ENCODE results near the gene RPL37. TPM values are rescaled to one million over a fixed set of nuclear protein-coding genes. Genes with fewer than 3 reads are reported as not detected.
"Not testable (repeated sequence)": the region's sequence is repeated elsewhere in the genome, so short reads cannot be mapped to it uniquely, and the experiment has no call there.

Gene RPL37
- 122 and 565 TPM in 2 replicates for total RNA-seq (2014; rRNA removed; shearing (Covaris generic))

- peak; percentile 96 for DNase-seq (ENCODE audit: low read depth)
These were observed at the start of gene RPL37 for GRCh38 chr5:40834849-40835787. Gene RPL37 (minus strand): TSS chr5:40835222. CDS start chr5:40835185, 37 bp downstream.

- not testable (repeated sequence) for DNase-seq (ENCODE audit: low read depth)
These were observed 48.0 kb upstream of the RPL37 start for GRCh38 chr5:40883051-40883450.

- peak; percentile 1 for DNase-seq (ENCODE audit: low read depth)
These were observed 47.3 kb upstream of the RPL37 start for GRCh38 chr5:40882291-40882690.

GRCh38 chr5:40879163-40879942 is 44.3 kb upstream of the RPL37 start:
- DNase-seq (ENCODE audit: low read depth): peak; percentile 44

- DNase-seq (ENCODE audit: low read depth): no peak
These were observed 42.5 kb upstream of the RPL37 start for GRCh38 chr5:40877371-40877988.

- DNase-seq (ENCODE audit: low read depth): no peak
These were observed 40.9 kb upstream of the RPL37 start for GRCh38 chr5:40875958-40876357.

GRCh38 chr5:40873286-40873880 is 38.4 kb upstream of the RPL37 start:
- no peak for DNase-seq (ENCODE audit: low read depth)

- not testable (repeated sequence) for DNase-seq (ENCODE audit: low read depth)
These were observed 37.2 kb upstream of the RPL37 start for GRCh38 chr5:40872253-40872652.

- DNase-seq (ENCODE audit: low read depth): peak; percentile 20
These were observed 36.2 kb upstream of the RPL37 start for GRCh38 chr5:40871177-40871576.

- no peak for DNase-seq (ENCODE audit: low read depth)
These were observed 34.4 kb upstream of the RPL37 start for GRCh38 chr5:40869384-40869783.

GRCh38 chr5:40866844-40867243 is 31.8 kb upstream of the RPL37 start:
- DNase-seq (ENCODE audit: low read depth): no peak

GRCh38 chr5:40865004-40865403 is 30.0 kb upstream of the RPL37 start:
- DNase-seq (ENCODE audit: low read depth): not testable (repeated sequence)

GRCh38 chr5:40860711-40861110 is 25.7 kb upstream of the RPL37 start:
- no peak for DNase-seq (ENCODE audit: low read depth)

- DNase-seq (ENCODE audit: low read depth): peak; percentile 18
These were observed 18.7 kb upstream of the RPL37 start for GRCh38 chr5:40853632-40854192.

- no peak for DNase-seq (ENCODE audit: low read depth)
These were observed 12.5 kb upstream of the RPL37 start for GRCh38 chr5:40847525-40847924.

GRCh38 chr5:40846371-40846770 is 11.3 kb upstream of the RPL37 start:
- DNase-seq (ENCODE audit: low read depth): no peak

GRCh38 chr5:40844565-40844964 is 9.5 kb upstream of the RPL37 start:
- no peak for DNase-seq (ENCODE audit: low read depth)

- DNase-seq (ENCODE audit: low read depth): peak; percentile 7
These were observed 7.3 kb upstream of the RPL37 start for GRCh38 chr5:40842351-40842750.

GRCh38 chr5:40841068-40841805 is 6.2 kb upstream of the RPL37 start, which contains the start of gene CARD6:
Gene CARD6 (plus strand): TSS chr5:40841367. CDS start chr5:40841383, 16 bp downstream.
- DNase-seq (ENCODE audit: low read depth): peak; percentile 51

- no peak for DNase-seq (ENCODE audit: low read depth)
These were observed 3.1 kb upstream of the RPL37 start for GRCh38 chr5:40838086-40838485.
